Measurements from ENCODE around the gene NPY4R.
"Not testable (repeated sequence)": the region's sequence is repeated elsewhere in the genome, so short reads cannot be mapped to it uniquely, and the experiment has no call there.

The NPY4R gene

DNA sequence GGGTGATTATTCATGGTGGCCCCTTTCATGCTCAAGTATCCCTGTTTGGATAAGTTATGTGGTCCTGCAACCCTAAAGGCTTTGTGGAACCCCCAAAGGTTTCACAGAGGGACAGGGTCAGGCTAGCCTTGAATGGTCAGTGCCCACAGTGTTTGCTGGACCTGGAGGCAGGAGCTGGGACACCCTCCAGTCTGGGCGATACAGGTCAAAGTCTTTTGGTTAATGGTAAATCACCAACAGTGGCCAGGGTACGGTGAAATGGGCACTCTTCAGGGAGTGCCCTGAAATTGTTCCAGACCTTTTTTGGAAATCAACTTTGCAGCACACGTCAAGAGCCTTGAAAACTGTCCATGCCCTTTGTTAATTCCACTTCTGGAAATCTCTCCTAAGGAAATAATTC lies 8.7 kb downstream of the NPY4R start:
- in situ Hi-C loops (cut with MboI; ENCODE audit: low sequenced_read_pairs): not testable (repeated sequence)

DNA sequence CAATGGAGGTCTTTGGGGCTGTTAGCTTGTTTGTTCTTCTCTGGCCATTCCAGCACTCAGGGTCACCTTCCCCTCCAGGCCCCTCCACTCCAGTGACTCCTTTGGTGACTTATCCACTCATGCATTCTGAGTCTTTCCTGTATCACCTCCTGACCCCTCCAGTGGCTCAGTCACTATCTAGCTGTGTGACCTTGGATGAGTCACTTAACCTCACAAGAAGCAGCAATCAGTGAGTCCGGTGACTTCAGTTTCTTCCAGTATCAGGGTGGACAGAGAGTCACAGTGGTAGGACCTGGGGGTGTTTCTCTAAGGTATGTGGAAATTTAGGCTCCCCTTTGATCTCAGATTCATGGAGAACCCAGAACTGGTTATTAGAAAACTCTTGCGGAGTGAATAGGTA lies 9.8 kb downstream of the NPY4R start:
- in situ Hi-C loops (cut with MboI; ENCODE audit: low sequenced_read_pairs): not testable (repeated sequence)

DNA sequence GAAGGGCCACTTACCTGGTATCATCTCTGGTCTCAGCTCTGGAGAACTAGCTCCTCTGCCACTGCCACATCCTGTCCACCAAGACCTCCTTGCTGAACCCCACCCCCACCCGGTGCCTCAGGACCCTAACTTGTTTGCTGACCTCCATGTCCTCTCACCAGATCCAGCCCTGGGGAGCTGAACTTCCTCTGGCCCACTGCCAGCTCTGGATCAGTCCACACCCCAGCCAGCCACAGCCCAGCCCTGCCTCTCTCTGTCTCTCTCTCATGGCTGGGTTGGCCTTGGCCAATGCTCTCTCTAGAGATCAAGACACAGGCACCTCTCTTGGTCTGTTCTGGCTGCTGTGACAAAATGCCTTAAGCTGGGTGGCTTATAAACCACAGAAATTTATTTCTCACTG lies 14.4 kb downstream of the NPY4R start:
- in situ Hi-C loops (cut with MboI; ENCODE audit: low sequenced_read_pairs): not testable (repeated sequence)

DNA sequence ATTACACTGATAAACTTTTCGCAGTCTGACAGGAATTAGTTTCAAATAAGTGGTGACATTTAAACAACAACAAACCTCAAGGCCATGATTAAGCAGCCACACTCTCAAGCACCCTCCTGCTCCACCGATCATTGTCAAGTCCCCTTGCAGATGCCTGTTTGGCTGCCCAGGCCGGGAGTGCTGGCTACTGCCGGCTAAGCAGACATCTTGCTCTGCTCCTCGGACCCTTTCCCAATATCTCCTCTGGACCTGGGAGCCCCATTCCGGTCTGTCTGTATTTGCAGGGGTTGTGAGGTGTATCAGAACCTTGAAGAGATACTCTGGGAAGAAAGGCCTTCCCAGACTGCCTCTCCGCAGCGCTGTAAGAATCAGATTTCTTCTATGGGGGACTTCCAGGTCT lies 14.9 kb downstream of the NPY4R start:
- in situ Hi-C loops (cut with MboI; ENCODE audit: low sequenced_read_pairs): not testable (repeated sequence)

DNA sequence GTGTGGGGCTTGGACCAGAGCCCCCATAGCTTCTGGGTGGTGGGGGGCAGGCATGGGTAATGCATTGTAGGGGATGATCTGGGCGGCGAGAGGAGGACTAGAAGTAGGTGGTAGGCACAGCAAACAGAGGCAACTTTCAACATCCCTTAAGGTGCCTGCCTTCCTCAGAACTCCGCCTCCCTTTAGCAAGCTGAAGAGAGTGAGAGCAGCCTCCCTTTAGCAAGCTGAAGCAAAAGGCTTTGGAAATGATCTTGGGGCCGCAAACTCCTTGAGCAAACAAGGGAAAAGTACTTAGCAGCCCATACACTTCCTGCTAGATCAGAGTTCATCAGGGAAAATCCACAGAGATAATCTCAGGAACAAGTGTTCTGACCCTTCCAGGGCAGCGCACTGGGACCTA lies 18.3 kb downstream of the NPY4R start:
- in situ Hi-C loops (cut with MboI; ENCODE audit: low sequenced_read_pairs): not testable (repeated sequence)

DNA sequence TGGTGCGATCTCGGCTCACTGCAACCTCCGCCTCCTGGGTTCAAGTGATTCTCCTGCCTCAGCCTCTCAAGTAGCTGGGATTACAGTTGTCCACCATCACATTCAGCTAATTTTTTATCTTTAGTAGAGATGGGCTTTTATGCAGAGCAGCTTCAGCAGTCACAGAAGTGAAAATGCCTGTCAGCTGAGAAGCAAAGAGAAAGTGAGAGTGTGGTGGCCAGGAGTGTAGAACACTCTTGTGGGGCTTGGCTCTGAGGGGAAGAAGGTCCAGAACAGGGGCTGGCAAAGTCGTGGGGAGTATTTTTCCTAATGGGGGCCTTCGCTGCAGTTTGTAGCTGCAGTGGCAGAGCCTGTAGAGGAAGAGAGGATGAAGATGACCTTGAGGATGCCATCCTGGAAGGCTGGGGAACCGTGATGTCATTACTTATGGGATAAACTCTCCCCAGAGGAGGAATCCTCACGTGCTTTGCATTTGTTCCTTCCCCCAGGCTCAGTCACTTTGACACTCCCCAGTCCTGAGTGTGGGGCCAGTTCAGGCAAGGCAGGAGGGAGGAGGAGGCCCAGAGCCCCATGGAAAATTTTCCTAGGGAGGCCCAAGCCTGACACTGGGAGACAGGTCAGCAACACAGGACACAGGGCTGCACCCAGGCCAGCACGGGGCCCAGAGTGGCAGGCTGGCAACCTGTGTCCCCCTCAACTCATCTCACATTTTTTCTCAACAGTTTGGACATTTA lies 20.2 kb downstream of the NPY4R start:
- in situ Hi-C loops (cut with MboI; ENCODE audit: low sequenced_read_pairs): not testable (repeated sequence)

DNA sequence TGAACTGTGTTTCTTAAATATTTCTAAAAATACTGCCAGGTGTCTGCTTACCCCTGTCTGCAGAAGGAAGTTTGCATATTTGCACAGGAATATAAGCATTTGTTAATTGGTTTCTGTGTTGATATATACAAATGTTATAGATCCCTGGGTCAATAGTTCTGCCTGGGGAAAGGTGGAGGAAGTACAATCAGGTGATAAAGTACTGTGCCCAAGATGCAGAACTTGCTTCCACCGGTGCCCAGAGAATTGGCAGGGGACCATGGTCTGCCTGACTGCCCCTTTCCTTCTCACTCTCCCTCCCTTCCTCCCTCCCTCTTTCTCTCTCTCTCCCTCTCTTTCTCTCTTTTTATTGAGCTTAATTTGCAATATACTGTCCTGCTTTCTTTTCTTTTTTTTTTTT lies 22.3 kb downstream of the NPY4R start:
- in situ Hi-C loops (cut with MboI; ENCODE audit: low sequenced_read_pairs): not testable (repeated sequence)

DNA sequence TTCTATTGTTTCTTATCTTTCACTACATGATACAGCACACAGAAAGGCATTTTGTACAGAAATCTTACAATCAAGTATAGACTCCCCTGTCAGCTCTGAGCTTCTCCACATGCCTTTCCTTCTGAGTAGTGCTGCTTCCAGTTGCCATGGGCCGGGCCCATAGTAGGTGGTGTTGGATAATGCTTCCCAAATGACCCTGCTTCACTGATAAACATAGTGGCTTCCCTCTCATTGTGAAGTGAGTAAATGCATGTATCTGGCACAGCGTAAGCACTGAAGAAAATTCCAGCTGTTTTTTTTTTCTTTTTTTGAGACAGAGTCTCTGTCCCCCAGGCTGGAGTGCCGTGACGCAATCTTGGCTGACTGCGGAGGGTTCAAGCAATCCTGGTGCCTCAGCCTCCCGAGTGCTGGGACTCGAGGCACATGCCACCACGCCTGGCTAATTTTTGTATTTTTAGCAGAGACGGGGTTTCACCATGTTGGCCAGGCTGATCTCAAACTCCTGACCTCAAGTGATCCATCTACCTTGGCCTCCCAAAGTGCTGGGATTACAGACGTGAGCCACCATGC lies 23.0 kb downstream of the NPY4R start:
- in situ Hi-C loops (cut with MboI; ENCODE audit: low sequenced_read_pairs): not testable (repeated sequence)

DNA sequence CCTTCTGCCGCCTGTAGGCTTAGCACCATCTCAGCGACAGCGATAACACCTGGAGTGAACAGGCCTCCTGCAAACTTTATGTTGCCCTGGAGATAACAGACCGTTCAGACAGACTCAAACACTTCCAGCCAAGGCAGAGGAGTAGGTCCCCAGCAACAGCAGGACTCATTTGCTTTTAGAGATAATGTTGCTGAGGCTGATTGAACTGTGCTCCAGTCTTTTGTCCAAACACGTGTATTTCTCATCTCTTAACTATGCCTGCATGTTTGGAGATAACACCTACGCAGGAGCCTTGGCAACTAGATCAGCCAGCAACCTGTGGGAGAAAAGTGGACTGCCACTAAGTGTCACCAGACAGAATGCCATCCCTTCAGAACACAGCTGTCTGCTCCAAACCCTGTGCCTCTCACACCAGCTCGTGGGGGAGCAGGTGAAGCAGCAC lies 23.9 kb downstream of the NPY4R start:
- in situ Hi-C loops (cut with MboI; ENCODE audit: low sequenced_read_pairs): not testable (repeated sequence)

DNA sequence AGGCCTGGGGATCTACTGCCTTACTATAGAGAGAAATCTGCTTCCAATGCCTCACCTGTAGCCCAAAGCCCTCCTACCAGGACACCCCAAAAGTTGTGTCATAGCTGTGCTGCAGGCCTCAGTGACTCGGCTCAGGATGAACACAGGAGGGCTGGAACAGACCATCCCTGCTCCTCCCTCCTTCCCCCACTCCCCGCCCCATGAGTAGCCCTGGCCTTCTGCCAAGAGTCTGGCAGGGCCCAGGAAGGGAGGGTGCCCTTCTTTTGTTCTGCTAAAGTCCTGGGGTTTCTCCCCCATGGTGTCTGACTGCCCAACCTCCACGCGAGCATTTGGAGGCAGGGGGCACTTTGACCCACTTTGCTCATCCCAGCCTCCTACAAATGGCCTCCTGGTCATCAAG lies 24.8 kb downstream of the NPY4R start:
- in situ Hi-C loops (cut with MboI; ENCODE audit: low sequenced_read_pairs): not testable (repeated sequence)

DNA sequence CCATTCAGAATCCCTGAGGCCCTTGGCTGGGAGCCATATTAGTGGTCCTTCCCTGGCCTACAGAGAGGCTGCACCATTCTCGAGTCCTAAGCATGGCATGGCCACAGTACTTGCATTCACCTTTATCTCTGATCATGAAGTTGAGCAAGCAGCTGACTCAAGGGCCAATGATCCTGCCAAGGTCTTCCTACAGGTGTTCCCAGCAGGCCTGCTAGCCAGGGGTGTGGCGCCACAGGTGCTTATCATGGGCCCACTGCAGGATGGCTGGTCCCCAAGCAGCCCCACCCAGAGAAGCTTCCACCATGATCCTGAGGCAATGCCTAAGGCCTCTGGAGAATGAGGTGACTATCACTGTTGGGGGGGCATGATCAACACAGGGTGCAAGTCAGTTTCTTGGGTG lies 42.2 kb downstream of the NPY4R start:
- in situ Hi-C loops (cut with MboI; ENCODE audit: low sequenced_read_pairs): not testable (repeated sequence)

DNA sequence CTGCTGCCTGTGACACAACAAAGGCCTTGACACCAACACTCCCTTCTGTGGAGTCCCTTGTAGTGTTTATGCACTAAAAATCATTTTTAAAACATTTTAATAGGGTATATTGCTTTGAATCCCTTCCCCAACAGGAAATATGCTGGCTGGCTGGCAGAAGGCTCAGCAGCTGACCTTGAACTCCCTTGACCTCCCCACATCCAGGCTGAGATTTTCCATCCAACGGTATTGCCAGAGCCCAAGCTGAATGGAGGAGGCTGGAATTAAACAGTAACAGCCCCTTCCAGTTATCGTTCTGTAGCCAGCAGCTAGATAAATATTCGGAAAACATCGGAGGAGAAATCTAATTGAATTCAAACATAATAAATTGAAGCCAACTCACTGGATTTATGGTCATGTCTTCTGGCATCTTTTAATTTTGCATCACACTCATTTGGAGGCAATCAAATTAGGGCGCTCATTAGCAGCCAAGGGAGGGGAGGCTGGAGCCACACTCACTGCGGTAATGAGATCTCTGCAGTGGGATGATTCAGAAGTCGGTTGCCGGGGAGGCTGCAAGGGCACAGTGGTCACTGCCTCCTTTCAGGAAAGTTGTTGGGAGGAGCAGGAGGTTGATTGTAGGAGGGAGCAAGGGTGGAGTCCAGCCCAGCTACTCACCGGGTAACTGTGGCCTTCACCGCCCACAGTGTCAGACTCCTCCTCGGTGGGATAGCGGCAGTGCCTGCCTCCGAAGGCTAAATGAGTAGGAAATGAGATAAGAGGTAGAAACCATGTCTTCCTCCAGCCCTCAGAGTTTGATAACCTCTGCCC lies 46.0 kb downstream of the NPY4R start:
- in situ Hi-C loops (cut with MboI; ENCODE audit: low sequenced_read_pairs): not testable (repeated sequence)

DNA sequence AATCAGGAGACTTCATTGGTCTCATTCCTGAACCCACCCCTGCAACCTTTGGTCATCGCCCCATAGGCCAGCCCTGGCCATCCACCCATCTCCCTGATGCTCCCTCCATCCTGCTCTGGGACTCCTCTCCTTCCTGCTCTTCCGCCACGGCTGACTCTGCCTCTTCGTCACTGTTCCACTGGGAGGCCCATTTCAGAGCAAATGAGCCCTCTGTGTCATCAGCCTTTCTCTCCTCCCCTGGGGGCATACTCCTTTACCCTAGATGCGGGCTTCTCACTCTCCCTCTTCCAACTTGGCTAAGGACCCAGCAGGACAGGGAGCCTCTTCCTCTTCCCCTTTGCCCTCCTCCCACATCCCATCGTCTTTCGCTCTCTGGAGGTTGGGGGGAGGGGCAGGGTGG lies 47.5 kb downstream of the NPY4R start:
- in situ Hi-C loops (cut with MboI; ENCODE audit: low sequenced_read_pairs): not testable (repeated sequence)

DNA sequence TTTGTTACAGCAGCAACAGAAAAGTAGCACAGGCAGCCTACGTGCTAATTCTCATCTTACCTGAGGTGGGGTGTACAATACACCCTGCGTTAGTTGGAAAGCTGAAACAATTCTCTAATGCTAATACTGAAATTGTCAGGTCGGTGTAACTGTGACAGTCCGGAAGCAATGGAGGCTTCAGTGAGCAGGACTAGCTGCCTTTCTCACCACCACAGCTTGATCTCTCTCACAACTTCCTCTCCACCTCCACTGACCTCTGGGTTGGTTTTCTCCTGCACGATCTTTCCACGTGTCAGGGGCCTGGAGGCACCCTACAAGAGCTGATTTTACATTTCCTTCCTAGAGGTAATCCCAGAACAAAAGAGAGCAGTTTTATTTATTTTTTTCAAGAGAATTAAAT lies 50.5 kb downstream of the NPY4R start:
- in situ Hi-C loops (cut with MboI; ENCODE audit: low sequenced_read_pairs): not testable (repeated sequence)

DNA sequence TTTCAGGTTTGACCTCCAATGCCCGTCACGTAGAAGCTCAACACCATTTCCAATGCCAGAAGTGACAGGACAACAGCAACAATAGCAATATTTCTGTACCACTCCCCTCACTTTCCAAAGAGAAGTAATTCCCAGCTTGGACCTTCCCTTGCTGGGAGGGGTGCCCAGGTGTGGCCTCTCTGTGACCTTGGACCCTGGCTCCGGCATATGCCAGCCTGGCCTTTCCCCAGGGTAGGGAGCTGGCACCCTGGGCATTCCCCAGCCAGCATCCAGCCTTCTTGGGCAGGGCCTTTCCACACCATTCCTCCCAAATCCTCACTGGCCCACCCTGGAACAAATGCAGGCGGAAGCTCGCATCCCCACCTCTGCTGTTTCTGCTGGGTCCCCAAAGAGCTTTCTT lies 53.1 kb downstream of the NPY4R start:
- in situ Hi-C loops (cut with MboI; ENCODE audit: low sequenced_read_pairs): not testable (repeated sequence)

DNA sequence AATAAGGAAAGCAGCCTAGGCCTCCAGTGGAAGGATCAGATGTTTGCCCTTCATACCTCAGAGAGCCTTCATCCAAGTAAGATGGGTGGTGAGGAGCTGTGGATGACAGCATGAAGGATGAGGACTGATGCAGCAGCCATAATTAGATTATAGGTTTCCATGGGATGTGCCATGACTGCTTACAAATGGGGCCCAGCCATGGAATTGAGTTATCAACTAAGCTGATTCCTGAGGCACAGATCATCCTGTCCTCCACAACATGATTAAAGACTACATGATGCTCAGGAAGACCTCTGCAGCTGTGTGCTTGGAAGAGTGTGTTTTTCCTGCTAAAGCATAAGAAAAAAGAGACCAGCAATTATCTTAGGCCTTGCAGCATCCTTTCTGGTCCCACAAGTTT lies 54.6 kb downstream of the NPY4R start:
- in situ Hi-C loops (cut with MboI; ENCODE audit: low sequenced_read_pairs): not testable (repeated sequence)
